ENCODE data around the gene MRPS25.

MRPS25 gene

DNA sequence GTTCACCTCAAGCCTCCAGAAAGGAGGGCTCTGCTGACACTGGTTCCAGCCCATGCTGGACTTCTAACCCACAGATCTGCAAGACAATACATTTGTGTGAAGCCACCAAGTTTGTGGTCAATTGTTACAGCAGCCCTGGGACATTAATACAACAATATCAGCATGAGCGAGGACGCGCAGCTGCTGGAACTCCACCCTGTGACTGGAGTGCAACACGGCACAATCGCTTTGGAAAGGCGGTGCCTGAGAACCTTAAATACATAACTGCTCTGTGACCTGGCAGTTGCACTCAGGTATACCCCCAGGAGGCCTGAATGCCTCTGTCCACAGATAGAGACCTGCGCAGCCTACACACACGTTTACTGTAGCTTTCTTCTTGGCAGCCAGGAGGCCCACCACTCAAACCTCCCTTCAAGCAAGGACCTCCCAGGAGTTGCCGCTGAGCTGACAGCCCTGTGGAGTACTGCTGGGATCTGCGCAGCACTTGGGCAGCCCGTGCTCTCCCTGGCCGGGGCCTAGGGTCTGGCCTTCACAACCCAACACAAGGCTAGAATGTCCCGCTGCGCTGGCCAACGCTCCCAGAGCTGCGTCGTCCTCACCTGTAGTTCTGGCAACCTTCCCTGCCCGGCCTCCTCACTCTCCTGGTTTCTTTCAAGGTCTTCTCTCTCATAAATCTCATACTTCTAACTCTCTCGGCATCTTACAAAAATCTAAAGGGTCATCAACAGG lies 8.3 kb downstream of the MRPS25 start:
- Histone ChIP-seq H3K9ac (ENCODE audit: low read depth, low read length) (no peak overlapping the region), H3K4me1 (ENCODE audit: control insufficient read depth, insufficient read depth, low read length) (no peaks in the 10 kb centered on the region; the same call in 1 of the 2 replicates), H3K9me3 (ENCODE audit: control insufficient read depth, insufficient read depth, low read length) (no peaks in the 10 kb centered on the region), H3K27me3 (ENCODE audit: control insufficient read depth, insufficient read depth, low read length) (no peaks in the 10 kb centered on the region), H3K36me3 (ENCODE audit: control insufficient read depth, insufficient read depth, low read length) (peaks cover 53% of the 10 kb centered on the region), H3K27ac (ENCODE audit: low read depth, low read length) (no peak overlapping the region), H3K4me3 (ENCODE audit: low read depth, low read length) (no peak overlapping the region)

DNA sequence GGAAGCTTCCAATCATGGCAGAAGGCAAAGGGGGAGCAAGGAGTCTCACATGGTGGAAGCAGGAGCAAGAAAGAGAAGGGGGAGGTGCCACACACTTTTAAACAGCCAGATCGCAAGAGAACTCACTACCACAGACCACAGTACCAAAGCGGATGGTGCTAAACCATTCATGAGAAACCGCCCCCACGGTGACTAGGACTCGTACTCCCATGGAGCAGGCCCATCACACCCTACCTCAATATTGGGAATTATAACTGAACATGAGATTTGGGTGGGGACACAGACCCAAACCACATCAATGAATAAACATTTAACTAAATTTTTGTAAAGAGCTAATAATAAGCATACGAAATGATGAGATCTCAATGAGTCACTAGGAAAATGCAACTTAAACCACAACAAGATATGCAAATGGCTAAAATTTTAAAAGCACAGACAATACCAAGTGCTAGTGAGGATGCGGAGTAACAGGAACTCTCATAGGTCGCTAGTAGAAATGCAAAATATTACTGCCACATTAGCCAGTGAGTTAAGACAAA lies 10.0 kb downstream of the MRPS25 start:
- Histone ChIP-seq H3K4me1 (ENCODE audit: control insufficient read depth, insufficient read depth, low read length) (no peaks in the 10 kb centered on the region; the same call in 1 of the 2 replicates), H3K36me3 (ENCODE audit: control insufficient read depth, insufficient read depth, low read length) (peaks cover 64% of the 10 kb centered on the region)

DNA sequence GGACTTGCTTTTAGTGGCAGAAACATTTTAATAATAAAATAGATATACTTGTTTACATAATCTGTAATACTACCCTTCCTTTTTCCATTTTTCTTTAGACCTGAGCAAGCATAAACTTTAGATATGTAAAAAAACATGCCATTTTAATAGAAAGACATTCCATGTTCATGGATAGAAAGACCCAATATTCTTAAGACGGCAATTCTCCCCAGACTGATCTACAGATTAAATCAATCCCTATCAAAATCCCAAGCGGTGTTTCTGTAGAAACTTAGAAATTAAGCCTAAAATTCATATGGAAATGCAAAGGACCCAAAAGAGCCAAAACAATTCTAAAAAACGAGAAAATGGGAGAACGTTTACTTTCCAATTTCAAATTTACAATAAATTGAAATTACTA lies 11.6 kb downstream of the MRPS25 start:
- H3K9ac ChIP-seq (ENCODE audit: low read depth, low read length): no peak overlapping the region
- H3K36me3 ChIP-seq (ENCODE audit: control insufficient read depth, insufficient read depth, low read length): peaks cover 65% of the 10 kb centered on the region
- no peaks in the 10 kb centered on the region for H3K27me3 ChIP-seq (ENCODE audit: control insufficient read depth, insufficient read depth, low read length)
- no peaks in the 10 kb centered on the region for H3K9me3 ChIP-seq (ENCODE audit: control insufficient read depth, insufficient read depth, low read length)
- H3K4me1 ChIP-seq (ENCODE audit: control insufficient read depth, insufficient read depth, low read length): no peaks in the 10 kb centered on the region; the same call in 1 of the 2 replicates
- no peak overlapping the region for H3K4me3 ChIP-seq (ENCODE audit: low read depth, low read length)
- no peak overlapping the region for H3K27ac ChIP-seq (ENCODE audit: low read depth, low read length)

More for the DNA sequence above, 10.0 kb downstream of the MRPS25 start:
- Histone ChIP-seq H3K27ac (ENCODE audit: low read depth, low read length) (no peak overlapping the region), H3K27me3 (ENCODE audit: control insufficient read depth, insufficient read depth, low read length) (no peaks in the 10 kb centered on the region), H3K9me3 (ENCODE audit: control insufficient read depth, insufficient read depth, low read length) (no peaks in the 10 kb centered on the region), H3K9ac (ENCODE audit: low read depth, low read length) (no peak overlapping the region), H3K4me3 (ENCODE audit: low read depth, low read length) (no peak overlapping the region)

DNA sequence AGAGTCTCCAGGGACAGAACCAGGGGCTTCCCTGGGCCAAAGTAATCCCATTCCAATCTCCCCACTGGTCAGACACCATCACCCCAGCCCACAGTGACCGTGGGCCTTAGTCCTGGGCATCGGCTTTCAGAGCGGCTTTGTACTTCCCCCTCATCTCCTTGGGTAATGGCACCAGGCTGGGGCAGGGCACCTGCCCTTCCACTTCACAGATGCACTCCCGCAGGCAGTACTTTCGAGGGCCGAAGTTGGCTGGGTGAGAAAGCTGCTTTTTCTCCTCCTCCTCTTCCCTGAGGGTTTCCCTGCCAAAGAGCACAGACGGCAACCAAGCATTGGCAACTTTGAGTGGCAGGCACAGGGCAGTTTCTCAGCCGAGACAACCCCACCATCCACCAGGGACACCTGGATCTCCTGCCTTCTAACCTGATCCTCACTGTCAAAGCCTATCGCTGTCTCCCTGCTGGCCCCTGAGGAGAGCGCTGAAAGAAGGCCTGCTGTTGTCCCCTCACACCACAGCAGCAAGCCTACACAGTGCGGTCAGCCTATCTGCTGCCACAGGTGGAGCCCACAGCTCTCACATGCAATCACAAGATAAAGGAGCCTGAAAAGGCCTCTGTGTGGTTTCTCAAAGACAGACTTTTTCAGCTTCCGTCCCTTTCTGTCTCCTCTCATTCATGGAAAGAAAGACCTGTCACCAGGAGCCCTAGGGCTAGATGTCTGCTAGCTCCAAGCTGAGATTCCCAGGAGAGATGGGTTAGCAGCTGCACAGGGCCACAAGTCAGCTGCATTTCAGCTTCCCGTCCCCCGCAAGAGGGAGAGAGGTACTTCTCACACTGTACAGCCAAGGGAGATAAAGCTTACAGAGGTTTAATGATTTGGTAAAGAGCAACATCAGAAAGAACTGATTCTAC lies 12.5 kb downstream of the MRPS25 start:
- Histone ChIP-seq H3K9me3 (ENCODE audit: control insufficient read depth, insufficient read depth, low read length) (no peaks in the 10 kb centered on the region), H3K9ac (ENCODE audit: low read depth, low read length) (no peak overlapping the region), H3K36me3 (ENCODE audit: control insufficient read depth, insufficient read depth, low read length) (peaks cover 67% of the 10 kb centered on the region), H3K4me3 (ENCODE audit: low read depth, low read length) (no peak overlapping the region), H3K27ac (ENCODE audit: low read depth, low read length) (no peak overlapping the region), H3K27me3 (ENCODE audit: control insufficient read depth, insufficient read depth, low read length) (no peaks in the 10 kb centered on the region), H3K4me1 (ENCODE audit: control insufficient read depth, insufficient read depth, low read length) (no peaks in the 10 kb centered on the region; the same call in 1 of the 2 replicates)

DNA sequence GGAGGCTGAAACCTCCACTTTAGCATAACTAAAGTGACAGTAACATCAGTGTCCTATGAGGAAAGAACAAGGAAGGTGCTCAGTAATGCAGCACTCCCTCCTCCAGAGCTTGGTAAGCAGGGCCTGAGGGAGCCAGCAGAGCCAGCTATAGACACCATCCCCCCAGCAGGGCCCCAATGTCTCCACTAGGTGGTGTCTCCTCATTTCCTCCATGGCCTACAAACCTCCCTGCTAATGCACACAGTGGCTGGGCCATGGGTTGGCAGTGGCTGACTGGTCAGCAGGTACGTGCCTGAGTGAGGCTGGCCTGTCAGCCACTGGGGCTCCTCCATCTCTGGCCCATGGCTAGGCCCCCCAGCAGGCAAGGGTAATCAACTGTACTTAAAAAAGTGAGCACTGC lies 13.6 kb downstream of the MRPS25 start:
- no peaks in the 10 kb centered on the region for H3K9me3 ChIP-seq (ENCODE audit: control insufficient read depth, insufficient read depth, low read length)
- peaks cover 67% of the 10 kb centered on the region for H3K36me3 ChIP-seq (ENCODE audit: control insufficient read depth, insufficient read depth, low read length)
- no peaks in the 10 kb centered on the region; the same call in 1 of the 2 replicates for H3K4me1 ChIP-seq (ENCODE audit: control insufficient read depth, insufficient read depth, low read length)
- H3K9ac ChIP-seq (ENCODE audit: low read depth, low read length): no peak overlapping the region
- H3K27me3 ChIP-seq (ENCODE audit: control insufficient read depth, insufficient read depth, low read length): no peaks in the 10 kb centered on the region
- no peak overlapping the region for H3K4me3 ChIP-seq (ENCODE audit: low read depth, low read length)
- H3K27ac ChIP-seq (ENCODE audit: low read depth, low read length): no peak overlapping the region

DNA sequence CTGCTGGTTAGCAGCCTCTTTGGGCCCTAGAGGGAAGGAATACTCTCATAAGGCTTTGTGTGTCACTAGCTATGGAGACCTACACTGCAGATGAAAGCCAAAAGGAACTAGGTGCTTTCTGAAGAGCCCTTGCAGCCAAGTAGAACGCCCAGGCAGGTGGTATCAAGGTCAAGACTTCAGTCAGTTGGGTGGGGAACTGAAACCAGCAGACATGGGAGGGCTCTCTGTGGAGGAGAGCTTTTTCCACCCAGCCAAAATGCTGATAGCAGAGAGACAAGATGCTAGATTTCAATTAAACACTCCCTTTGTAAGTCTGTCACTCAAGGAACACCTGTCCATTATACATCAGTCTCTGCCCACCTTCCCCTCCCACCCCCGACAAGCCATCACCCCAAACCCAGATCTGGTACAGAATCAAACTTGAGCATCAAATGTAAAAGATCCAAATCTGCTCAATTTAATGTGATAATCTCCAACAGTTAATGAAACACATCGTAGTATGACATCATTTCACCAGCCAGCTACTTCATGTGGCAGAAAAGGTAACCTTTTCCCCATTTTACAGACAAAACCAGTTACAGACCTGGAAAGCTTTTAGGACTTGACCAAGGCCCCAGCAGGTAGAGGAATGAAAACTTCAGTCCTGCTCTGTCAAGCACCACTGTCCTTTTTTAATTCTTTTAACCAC lies 14.6 kb downstream of the MRPS25 start:
- Histone ChIP-seq H3K4me1 (ENCODE audit: control insufficient read depth, insufficient read depth, low read length) (no peaks in the 10 kb centered on the region; the same call in 1 of the 2 replicates), H3K4me3 (ENCODE audit: low read depth, low read length) (no peak overlapping the region), H3K9ac (ENCODE audit: low read depth, low read length) (no peak overlapping the region), H3K27me3 (ENCODE audit: control insufficient read depth, insufficient read depth, low read length) (no peaks in the 10 kb centered on the region), H3K36me3 (ENCODE audit: control insufficient read depth, insufficient read depth, low read length) (peaks cover 72% of the 10 kb centered on the region), H3K27ac (ENCODE audit: low read depth, low read length) (no peak overlapping the region), H3K9me3 (ENCODE audit: control insufficient read depth, insufficient read depth, low read length) (no peaks in the 10 kb centered on the region)

DNA sequence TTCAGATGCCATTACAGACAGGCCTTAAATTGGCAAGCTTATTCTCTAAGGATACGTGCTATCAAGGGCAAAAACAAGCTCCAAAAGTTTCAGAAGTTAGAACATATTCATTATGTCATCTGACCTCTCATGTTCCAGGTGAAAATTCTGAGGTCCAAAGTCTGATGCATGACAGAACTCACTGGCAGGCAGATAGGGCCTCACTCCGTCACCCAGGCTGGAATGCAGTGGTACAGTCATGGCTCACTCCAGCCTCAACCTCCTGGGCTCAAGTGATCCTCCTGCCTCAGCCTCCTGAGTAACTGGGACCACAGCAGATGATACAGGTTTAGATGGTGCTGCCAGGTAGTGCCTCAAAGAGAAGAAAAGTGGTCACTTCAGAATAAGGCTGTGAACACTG lies 15.5 kb downstream of the MRPS25 start:
- no peak overlapping the region for H3K27ac ChIP-seq (ENCODE audit: low read depth, low read length)
- H3K4me3 ChIP-seq (ENCODE audit: low read depth, low read length): no peak overlapping the region
- no peaks in the 10 kb centered on the region for H3K27me3 ChIP-seq (ENCODE audit: control insufficient read depth, insufficient read depth, low read length)
- no peaks in the 10 kb centered on the region for H3K9me3 ChIP-seq (ENCODE audit: control insufficient read depth, insufficient read depth, low read length)
- H3K9ac ChIP-seq (ENCODE audit: low read depth, low read length): no peak overlapping the region
- peaks cover 81% of the 10 kb centered on the region for H3K36me3 ChIP-seq (ENCODE audit: control insufficient read depth, insufficient read depth, low read length)
- H3K4me1 ChIP-seq (ENCODE audit: control insufficient read depth, insufficient read depth, low read length): no peaks in the 10 kb centered on the region

DNA sequence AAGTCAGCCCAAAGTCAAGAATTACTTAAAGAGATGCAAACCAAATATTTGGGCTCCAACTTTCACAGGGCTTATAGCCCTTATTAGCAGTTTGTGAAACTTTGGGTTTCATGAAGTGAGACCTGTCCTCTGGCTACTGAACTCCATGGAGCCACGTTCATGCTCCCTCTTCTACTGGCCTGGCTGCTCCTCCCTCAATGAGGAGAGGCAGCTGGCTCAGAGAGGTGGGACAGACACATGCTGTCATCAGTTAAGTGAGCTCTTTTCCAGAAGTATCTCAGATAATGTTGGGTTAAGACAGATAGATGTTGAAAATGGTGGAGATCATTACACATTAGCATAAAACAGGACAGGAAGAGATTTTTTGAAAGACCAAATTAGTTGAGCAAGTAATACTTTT lies 19.4 kb downstream of the MRPS25 start:
- Histone ChIP-seq H3K4me3 (ENCODE audit: low read depth, low read length) (no peak overlapping the region), H3K36me3 (ENCODE audit: control insufficient read depth, insufficient read depth, low read length) (peaks cover 100% of the 10 kb centered on the region), H3K9ac (ENCODE audit: low read depth, low read length) (no peak overlapping the region), H3K27ac (ENCODE audit: low read depth, low read length) (no peak overlapping the region), H3K27me3 (ENCODE audit: control insufficient read depth, insufficient read depth, low read length) (no peaks in the 10 kb centered on the region), H3K9me3 (ENCODE audit: control insufficient read depth, insufficient read depth, low read length) (no peaks in the 10 kb centered on the region), H3K4me1 (ENCODE audit: control insufficient read depth, insufficient read depth, low read length) (no peaks in the 10 kb centered on the region)

DNA sequence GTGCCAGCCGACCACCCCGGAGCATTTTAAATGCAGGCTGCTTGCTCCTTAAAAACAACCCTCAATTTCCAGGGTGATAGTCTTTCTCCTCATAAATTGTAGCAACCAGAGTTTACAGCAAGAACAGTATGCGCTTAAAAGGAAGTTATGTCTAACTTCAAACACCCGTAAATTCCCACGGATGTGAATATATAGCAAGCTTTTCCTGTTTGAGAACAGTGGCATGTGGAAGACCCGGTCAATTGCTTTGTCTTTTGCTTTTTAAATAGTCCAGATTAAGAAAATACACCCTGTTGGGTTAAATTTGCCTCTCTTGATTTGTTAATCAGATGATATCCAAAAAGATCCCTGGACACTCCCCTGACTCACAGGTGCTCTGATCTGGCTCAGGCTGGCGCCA lies 20.8 kb downstream of the MRPS25 start:
- Histone ChIP-seq H3K4me3 (ENCODE audit: low read depth, low read length) (no peak overlapping the region), H3K36me3 (ENCODE audit: control insufficient read depth, insufficient read depth, low read length) (peaks cover 100% of the 10 kb centered on the region), H3K9me3 (ENCODE audit: control insufficient read depth, insufficient read depth, low read length) (no peaks in the 10 kb centered on the region), H3K9ac (ENCODE audit: low read depth, low read length) (no peak overlapping the region), H3K27me3 (ENCODE audit: control insufficient read depth, insufficient read depth, low read length) (no peaks in the 10 kb centered on the region), H3K4me1 (ENCODE audit: control insufficient read depth, insufficient read depth, low read length) (no peaks in the 10 kb centered on the region), H3K27ac (ENCODE audit: low read depth, low read length) (no peak overlapping the region)

DNA sequence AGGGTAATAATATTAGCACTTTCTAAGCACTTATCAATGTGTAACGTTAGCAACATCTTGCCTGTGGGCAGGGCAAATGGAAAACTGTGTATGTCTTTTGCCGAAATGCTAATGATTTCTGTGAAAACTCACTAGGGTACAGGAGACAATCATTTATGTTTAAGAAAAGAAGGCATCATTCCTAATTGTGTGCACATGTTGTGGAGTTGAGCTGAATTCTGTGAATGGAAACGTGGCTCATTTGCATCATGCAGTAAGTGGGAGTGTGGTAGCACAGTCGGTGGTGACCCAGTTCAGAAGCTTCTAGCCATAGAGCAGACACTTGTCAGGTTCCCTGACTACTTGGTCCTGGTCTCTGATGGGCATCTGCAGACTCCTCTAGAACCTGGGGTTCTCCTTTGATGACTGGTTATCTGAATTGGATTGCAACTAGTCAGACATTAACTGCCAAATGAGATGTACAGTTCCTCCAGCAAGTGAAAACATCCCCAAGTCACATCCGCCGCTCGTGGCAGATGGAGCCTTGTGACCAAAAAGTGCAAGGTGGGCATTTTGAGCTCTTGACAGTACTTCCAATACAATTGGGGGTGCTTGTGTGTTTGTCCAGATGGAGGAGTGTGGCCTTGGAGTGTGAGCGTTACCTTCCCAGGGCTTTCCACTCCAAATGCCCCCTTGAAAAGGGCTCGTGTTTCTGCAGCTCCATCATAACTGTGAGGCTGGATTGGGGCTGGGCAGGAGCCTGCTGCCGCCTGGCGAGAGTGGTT lies 21.5 kb downstream of the MRPS25 start:
- H3K9ac ChIP-seq (ENCODE audit: low read depth, low read length): no peak overlapping the region
- no peak overlapping the region for H3K4me3 ChIP-seq (ENCODE audit: low read depth, low read length)
- no peaks in the 10 kb centered on the region for H3K27me3 ChIP-seq (ENCODE audit: control insufficient read depth, insufficient read depth, low read length)
- H3K36me3 ChIP-seq (ENCODE audit: control insufficient read depth, insufficient read depth, low read length): peaks cover 100% of the 10 kb centered on the region
- no peaks in the 10 kb centered on the region for H3K4me1 ChIP-seq (ENCODE audit: control insufficient read depth, insufficient read depth, low read length)
- H3K27ac ChIP-seq (ENCODE audit: low read depth, low read length): no peak overlapping the region
- no peaks in the 10 kb centered on the region for H3K9me3 ChIP-seq (ENCODE audit: control insufficient read depth, insufficient read depth, low read length)
